Stimulated activated CD8-positive, alpha-beta memory T cell treated with anti-CD3 and anti-CD28 coated beads, Interleukin-12 subunit alpha, Interleukin-12 subunit beta, amount 100 ng/mL, for 24 hours (primary cell): ENCODE measurements around the gene WDR83.
A peak's percentile ranks its signal among the peaks of the same experiment; 100 is the strongest.
"Not testable (repeated sequence)": the region's sequence is repeated elsewhere in the genome, so short reads cannot be mapped to it uniquely, and the experiment has no call there.

Source experiments
- DNase-seq: peaks from one replicate; pipeline ENCODE4 v3.0.0-alpha.2; 2020; ENCODE audit errors: extremely low read depth

Gene WDR83

GRCh38 chr19:12685831-12686230, 19.2 kb downstream of the WDR83 start:
- DNase-seq: no peak

GRCh38 chr19:12687496-12688196, 21.0 kb downstream of the WDR83 start, which contains the start of gene GNG14:
TSS of gene GNG14 (plus strand) at chr19:12687998. CDS start at chr19:12688049, 51 bp downstream.
- DNase-seq: no peak

- DNase-seq: no peak
These were observed 22.4 kb downstream of the WDR83 start for GRCh38 chr19:12689012-12689411.

DNA sequence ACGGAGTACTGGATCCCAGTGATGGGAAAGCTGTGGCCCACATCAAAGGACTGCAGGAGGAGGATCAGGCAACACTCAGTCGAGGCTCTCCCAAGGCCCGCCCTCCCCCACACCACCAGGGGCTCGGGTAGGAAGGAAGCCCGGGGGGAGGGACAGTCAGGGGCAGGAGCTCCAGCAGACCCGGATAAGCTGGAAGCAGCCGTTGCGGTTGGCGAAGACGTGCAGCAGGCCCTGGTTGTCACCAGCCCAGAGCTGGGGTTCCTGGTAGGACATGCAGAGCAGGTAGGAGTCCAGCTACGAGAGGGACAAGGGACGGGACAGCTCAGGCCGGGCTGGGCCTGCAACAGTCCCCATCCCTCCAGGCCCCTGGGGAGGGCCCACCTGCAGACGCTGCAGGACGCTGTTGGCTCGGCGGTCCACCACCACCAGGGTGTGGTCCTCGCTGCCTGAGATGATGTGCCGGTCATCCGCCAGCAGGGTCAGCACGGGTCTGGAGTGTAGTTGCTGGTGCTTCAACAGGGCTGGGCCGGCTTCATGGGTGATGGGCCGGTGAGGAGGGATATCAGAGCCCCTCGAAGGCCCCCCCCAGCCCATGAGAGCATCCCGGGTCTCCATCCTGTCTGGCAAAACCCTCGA, 23.1 kb downstream of the WDR83 start:
- no peak for DNase-seq

DNA sequence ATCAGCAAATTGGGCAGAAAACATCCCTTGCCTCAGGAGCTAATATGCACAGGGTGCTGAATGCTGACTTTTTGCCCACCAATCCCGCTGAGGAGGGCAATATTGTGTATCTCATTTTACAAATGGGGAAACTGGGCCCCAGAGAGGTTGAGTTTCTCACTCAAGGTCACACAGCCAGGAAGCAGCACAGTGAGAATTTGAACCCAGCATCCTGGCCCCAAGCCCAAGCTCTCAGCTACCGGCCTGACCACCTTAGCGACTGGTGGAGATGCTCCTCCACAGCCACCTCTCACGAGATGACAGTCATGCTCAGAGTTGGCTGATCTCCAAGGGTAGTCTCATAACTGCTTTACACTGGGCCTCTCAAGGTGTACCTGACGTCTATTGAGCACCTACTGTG, 26.4 kb downstream of the WDR83 start:
- DNase-seq: no peak

DNA sequence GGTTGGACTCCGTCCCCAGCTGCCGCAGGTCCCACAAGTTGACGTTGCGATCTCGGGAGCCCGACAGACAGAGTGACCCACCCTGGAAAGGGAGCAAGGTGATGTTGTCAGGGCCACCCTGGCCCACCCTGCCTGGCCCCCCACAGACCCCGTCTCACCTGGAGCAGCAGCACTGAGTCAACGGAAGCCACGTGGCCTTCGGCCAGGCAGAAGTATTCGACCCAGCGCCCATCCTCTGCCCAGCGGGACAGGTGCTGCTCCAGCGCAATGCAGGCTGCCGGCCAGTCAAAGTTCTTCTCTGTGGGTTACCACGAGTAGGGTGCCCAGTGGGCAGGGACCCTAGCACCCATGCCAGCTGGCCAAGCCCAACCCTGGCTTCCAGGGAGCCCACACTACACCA, 28.0 kb downstream of the WDR83 start:
- no peak for DNase-seq

GRCh38 chr19:12695096-12695495, 28.5 kb downstream of the WDR83 start:
- no peak for DNase-seq

DNA sequence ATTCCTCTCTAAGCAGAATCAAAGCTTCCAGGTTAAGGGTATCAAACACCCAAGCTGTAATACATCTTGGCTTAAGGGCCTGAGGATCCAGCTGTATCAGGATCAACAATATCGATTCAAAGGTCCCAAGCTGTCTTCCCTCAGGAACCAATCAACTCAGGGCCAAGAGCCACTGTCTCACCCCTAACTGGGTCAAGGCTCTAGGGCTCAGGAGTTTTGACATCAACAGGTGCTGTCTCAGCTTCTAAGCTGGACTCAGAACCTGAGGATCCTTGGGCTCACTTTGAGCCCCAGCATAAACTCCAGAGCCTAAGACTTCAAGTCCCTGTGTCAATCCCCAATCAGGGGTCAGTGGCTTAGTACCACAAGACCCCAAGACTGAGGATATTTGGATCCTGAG, 28.9 kb downstream of the WDR83 start:
- no peak for DNase-seq

GRCh38 chr19:12695997-12696365, 29.4 kb downstream of the WDR83 start:
- no peak for DNase-seq

DNA sequence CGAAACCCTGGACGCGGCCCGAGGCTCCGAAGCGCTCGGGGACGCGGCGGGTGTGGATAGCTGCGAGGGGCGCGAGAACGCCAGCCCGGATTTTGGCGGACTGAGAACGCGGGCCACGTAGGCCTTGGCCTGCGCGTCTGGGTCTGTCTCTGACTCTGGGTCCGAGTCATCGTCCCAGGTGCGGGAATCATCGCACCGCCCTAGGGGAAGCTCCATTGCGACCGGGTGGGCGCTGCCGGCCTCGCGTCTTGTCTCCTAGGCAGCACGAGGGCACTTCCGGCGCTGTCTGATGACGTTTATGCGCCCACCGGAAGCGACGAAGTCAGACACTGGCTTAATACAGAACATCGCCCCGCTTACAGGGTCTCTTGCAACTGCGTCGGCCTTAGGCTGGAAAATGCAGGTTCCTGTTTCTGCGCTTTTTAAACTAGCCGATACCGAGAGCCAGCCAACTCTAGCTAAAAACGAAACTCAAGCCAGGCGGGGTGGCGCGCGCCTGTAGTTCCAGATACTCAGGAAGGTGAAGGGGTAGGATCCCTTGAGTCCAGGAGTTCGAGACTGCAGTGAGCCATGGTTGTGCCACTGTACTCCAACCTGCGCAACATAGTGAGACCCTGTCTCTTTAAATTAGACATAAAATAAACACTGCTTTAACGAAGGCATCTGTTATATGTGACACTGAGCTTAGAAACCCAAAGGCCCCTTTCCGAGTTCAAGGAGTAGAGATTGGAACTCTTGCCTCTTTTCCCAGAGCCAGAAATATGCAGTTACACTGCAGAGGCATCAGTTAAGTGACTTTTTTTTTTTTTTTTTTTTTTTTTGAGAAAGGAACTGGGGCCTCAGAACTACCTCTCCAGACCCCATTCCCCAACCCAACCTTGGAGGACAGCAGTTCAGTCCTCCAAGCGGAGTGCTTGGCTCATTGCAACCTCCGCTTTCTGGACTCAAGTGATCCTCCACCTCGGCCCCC, 30.0 kb downstream of the WDR83 start, which contains the start of gene FBXW9:
TSS of gene FBXW9 (minus strand) at position 266 of the 970 bp plus-strand sequence. CDS start at position 216, 50 bp downstream.
- peak; percentile 92 for DNase-seq

GRCh38 chr19:12697425-12697824, 30.8 kb downstream of the WDR83 start:
- not testable (repeated sequence) for DNase-seq

- no peak for DNase-seq
These were observed 31.5 kb downstream of the WDR83 start for GRCh38 chr19:12698138-12698537.

DNA sequence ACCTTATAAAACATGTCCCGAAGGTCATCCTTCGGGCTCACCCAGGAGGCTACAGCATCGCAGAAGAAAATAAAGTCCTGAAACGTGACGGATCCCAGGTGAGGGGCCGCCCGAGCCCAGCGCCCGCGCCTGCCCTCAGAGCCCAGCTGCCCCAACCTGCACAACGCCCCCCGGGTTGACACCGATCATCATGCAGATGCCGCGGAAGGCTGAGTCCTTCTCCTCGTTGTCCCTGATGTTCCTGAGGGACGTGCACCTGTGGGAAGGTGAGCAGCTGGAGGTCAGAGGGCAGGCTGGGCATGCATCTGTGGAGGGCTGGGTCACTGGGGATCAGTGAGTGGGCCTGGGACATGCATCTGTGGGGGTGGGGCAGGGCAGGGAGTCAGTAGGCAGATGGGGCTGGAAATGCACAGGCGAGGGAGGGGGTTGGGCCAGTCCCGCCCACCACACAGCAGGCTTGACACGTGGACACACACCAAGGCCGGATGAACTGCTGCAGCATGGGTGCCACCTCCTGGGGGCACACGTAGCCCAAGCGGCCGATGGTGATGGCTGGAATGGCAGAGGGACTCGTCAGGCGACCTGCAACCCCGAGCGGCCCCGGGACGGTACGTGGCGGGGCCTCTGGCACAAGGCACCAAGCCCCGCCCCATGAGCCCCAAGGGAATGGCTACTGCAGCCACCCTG, 35.1 kb downstream of the WDR83 start:
- no peak for DNase-seq

DNA sequence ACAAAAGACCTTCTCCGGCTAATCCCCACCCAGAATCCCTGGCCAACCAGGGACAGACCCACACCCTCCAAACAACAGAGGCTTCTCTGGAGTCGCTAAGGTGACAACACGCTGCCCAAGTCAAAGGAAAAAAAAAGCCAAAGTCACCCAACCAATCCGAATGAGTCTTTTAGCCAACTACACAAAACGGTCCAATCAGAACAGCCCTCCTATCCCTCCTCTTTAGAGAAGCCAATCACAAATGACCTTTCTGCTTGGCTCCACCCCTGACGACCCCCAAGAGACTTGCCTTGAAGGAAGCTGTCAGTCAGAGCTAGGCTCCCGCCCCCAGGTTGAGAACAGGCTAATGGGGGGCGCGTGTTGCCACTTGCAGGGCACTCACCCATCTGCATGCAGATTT, 36.4 kb downstream of the WDR83 start:
- DNase-seq: no peak

- DNase-seq: no peak
These were observed 38.6 kb downstream of the WDR83 start for GRCh38 chr19:12705169-12705568.

DNA sequence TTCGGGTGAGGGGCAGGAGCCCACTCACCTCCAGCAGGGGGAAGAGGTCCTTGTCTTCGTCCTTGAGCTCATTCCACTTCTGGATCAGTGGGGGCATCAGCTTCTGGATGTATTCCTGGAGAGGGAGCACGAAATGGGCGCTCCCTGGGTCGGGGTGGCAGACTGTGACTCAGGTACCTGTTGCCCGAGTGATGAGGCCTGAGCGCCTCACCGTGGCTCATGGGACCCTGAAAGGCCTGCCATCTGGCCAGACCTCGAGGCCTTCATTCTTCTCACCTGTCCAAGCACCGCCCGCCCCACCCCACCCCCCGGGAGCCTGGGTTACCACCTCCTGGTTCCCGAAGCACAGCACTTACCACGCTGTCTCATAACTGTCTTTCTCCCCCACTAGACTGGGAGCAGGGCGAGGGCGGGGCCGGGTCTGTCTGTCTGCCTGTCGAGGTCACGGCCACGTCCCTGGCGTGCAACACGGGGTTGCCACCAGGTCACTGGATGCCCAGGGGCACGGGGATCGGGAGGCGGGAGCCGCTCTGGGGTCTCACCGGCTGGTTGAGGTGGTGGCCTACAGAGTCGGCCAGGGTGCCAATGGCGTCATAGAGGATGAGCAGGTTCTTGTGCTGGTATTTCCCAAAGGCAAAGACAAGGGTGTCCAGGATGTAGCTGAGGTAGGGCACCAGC, 39.2 kb downstream of the WDR83 start:
- DNase-seq: no peak

DNA sequence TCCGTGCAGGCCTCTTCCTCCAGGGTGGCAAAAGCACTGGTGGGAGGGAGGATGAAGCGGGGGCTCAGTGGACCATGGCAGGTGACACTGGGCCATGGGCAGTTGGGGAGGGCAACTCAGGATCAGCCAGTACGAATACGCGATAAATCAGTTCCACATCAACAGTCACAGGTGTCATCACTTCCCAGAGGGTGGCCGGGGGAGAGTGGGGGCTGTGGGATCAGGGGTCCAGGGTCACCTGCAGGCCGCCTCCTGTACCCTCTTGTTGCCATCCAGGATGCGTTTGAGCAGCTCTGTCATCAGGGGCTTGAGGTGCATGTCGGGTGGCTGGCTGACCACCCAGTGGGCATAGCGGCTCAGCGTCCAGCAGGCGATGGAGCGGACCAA, 39.7 kb downstream of the WDR83 start:
- no peak for DNase-seq

DNA sequence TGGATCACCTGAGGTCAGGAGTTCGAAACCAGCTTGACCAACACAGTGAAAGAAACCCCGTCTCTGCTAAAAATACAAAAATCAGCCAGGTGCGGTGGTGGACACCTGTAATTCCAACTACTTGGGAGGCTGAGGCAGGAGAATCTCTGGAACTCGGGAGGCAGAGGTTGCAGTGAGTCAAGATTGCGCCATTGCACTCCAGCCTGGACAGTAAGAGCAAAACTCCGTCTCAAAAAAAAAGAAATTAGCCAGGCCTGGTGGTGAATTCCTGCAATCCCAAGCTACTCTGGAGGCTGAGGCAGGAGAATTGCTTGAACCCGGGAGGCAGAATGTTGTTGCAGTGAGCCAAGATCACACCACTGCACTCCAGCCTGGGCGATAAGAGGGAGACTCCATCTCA, 42.0 kb downstream of the WDR83 start:
- no peak for DNase-seq

GRCh38 chr19:12711187-12711586, 44.6 kb downstream of the WDR83 start:
- no peak for DNase-seq

- not testable (repeated sequence) for DNase-seq
These were observed 45.5 kb downstream of the WDR83 start for GRCh38 chr19:12712077-12712476.

DNA sequence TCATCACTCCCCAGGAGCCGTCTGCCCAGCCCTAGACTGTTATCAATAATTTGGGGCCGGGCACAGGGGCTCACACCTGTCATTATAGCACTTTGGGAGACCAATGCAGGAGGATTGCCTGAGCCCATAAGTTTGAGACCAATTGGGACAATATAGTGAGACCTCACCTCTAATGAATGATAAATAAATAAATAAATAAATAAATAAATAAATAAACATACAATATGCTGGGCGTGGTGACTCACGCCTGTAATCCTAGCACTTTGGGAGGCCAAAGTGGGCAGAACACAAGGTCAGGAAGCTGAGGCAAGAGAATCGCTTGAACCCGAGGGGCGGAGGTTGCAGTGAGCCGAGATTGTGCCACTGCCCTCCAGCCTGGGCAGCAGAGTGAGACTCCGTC, 46.7 kb downstream of the WDR83 start:
- DNase-seq: not testable (repeated sequence)
